Subcutaneous abdominal adipose tissue (tissue), 5 donors: ENCODE data around the gene CAND2.
"Not testable (repeated sequence)": the region's sequence is repeated elsewhere in the genome, so short reads cannot be mapped to it uniquely, and the experiment has no call there.

ENCODE experiments used
- H3K27ac ChIP-seq: one replicate; pipeline ENCODE4 v1.7.0; 2013; ENCODE audit warnings: low read depth, mild to moderate bottlenecking, inconsistent platforms, low read length, moderate library complexity
- H3K27me3 ChIP-seq, 5 donors: one replicate each; pipeline ENCODE4 v1.7.0; 2013; ENCODE audit warnings: low read length in 5 of 5, inconsistent platforms in 1 of 5; ENCODE audit not compliant: control insufficient read depth in 5 of 5, insufficient read depth in 4 of 5
- H3K36me3 ChIP-seq, 5 donors: one replicate each; pipeline ENCODE4 v1.7.0; 2013; ENCODE audit warnings: low read length in 5 of 5; ENCODE audit not compliant: control insufficient read depth in 5 of 5, insufficient read depth in 5 of 5
- H3K4me1 ChIP-seq, 5 donors: one replicate each; pipeline ENCODE4 v1.7.0; 2013; ENCODE audit warnings: low read length in 5 of 5, mild to moderate bottlenecking in 3 of 5, moderate library complexity in 1 of 5; ENCODE audit not compliant: control insufficient read depth in 5 of 5, insufficient read depth in 5 of 5
- H3K4me3 ChIP-seq, 5 donors: one replicate each; pipeline ENCODE4 v1.7.0; 2013; ENCODE audit warnings: low read length in 5 of 5, low read depth in 1 of 5
- H3K9ac ChIP-seq, 5 donors: one replicate each; pipeline ENCODE4 v1.7.0; 2013; ENCODE audit warnings: low read length in 5 of 5, mild to moderate bottlenecking in 4 of 5, moderate library complexity in 3 of 5
- H3K9me3 ChIP-seq, 5 donors: one replicate each; pipeline ENCODE4 v1.7.0; 2013; ENCODE audit warnings: low read length in 5 of 5; ENCODE audit not compliant: control insufficient read depth in 5 of 5
- donor health status: healthy.
- donor health status: healthy.
- donor health status: healthy.
- donor health status: healthy.
- donor health status: healthy.

CAND2 gene

DNA sequence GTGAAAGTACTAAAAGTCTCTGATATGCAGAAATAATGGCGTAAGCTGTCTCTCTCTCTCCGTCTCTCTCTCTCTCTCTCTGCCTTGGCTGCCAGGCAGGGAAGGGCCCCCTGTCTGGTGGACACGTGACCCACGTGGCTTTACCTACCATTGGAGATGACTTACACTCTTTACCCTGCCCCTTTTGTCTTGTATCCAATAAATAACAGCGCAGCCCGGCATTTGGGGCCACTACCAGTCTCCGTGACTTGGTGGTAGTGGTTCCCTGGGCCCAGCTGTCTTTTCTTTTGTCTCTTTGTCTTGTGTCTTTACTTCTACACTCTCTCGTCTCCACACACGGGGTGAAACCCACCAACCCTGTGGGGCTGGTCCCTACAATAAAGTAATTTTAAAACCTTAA, 25.2 kb upstream of the CAND2 start:
- H3K27ac ChIP-seq: no peak overlapping the region

DNA sequence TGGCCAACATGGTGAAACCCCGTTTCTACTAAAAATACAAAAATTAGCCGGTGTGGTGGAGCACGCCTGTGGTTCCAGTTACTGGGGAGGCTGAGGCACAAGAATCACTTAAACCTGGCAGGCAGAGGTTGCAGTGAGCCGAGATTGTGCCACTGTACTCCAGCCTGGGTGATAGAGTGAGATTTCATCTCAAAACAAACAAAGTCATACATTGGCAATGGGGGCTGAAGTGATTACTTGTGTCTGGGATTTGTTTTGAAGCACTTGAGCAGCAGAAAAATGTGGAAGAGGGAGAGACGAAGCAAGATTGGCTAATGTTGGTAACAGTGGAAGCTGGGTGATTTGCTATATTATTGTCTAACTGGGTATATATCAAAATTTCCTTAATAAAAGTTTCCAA, 24.0 kb upstream of the CAND2 start:
- Histone ChIP-seq H3K27me3 (peaks cover 0 to 6% (median 2%) of the 10 kb centered on the region in 5 donors), H3K27ac (no peak overlapping the region), H3K36me3 (no peaks in the 10 kb centered on the region), H3K4me3 (no peak overlapping the region), H3K9ac (no peak overlapping the region), H3K4me1 (peaks cover 0 to 2% (median 0%) of the 10 kb centered on the region in 5 donors), H3K9me3 (peaks cover 0 to 3% (median 0%) of the 10 kb centered on the region in 5 donors)

More for the DNA sequence above, 25.2 kb upstream of the CAND2 start:
- peaks cover 0 to 6% (median 2%) of the 10 kb centered on the region in 5 donors for H3K27me3 ChIP-seq
- no peak overlapping the region for H3K4me3 ChIP-seq
- no peak overlapping the region for H3K9ac ChIP-seq
- H3K36me3 ChIP-seq: no peaks in the 10 kb centered on the region
- H3K9me3 ChIP-seq: peaks cover 0 to 3% (median 0%) of the 10 kb centered on the region in 5 donors
- H3K4me1 ChIP-seq: peaks cover 0 to 2% (median 0%) of the 10 kb centered on the region in 5 donors

DNA sequence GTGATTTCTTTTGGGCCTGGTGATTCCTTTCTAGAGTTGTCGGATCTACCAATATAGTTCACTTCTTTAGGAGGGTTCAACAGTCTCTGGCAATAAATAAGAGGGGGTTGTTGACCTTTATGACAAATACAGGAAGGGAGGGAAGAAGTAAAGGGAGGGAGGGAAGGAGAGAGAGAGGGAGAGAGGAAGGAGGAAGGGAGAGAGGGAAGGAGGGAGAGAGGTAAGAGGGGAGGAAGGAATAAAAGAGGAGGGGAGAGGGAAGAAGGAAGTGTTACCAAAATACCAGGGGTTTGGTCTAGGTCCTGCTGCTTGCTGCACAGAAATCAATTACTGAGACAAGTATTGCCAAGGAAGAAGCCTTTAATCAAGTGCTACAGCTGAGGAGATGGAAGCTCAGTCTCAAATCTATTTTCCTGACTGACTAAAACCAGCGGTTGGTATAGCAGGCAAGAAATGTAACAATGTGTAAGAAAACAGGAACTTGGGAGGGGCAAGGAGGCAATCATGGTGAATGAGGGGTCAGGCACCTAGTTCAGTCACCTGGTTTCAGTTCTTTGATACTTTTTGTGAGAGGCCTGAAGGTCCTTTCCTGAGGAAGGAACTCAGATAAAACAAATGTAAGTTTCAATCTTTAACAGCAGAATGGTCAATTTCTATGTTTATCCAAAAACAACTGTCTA, 23.3 kb upstream of the CAND2 start:
- Histone ChIP-seq H3K27me3 (peaks cover 0 to 6% (median 3%) of the 10 kb centered on the region in 5 donors), H3K27ac (no peak overlapping the region), H3K4me3 (no peak overlapping the region), H3K4me1 (peaks cover 0 to 2% (median 0%) of the 10 kb centered on the region in 5 donors), H3K9ac (no peak overlapping the region), H3K36me3 (no peaks in the 10 kb centered on the region), H3K9me3 (peaks cover 0 to 3% (median 0%) of the 10 kb centered on the region in 5 donors)

- Histone ChIP-seq H3K27ac (no peak overlapping the region), H3K4me1 (peaks cover 0 to 2% (median 0%) of the 10 kb centered on the region in 5 donors), H3K36me3 (no peaks in the 10 kb centered on the region), H3K9ac (no peak overlapping the region), H3K27me3 (peaks cover 0 to 6% (median 3%) of the 10 kb centered on the region in 5 donors), H3K4me3 (no peak overlapping the region), H3K9me3 (peaks cover 0 to 3% (median 0%) of the 10 kb centered on the region in 5 donors)
These were observed 22.8 kb upstream of the CAND2 start for GRCh38 chr3:12773710-12774086.

DNA sequence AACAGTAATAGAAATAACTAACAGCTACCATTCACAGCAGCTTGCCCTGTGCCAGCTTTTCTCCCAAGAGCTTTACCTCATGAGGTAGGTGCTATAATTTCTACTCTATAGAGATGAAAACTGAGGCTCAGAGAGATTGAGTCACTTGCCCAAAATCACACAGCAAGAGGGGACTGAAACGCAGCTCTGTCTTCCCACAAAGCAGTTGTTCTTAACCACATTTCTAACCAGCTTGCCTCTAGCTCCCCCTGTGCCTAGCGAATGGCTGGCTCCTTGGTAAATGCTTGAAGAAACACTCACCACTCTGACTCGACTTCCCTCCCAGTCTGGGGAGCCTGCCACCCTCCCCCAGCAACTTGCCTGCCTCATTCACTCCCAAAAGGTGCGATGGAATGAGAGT, 21.9 kb upstream of the CAND2 start:
- no peak overlapping the region for H3K4me3 ChIP-seq
- H3K9ac ChIP-seq: no peak overlapping the region
- H3K27ac ChIP-seq: no peak overlapping the region
- peaks cover 0 to 2% (median 0%) of the 10 kb centered on the region in 5 donors for H3K4me1 ChIP-seq
- peaks cover 0 to 3% (median 0%) of the 10 kb centered on the region in 5 donors for H3K9me3 ChIP-seq
- no peaks in the 10 kb centered on the region for H3K36me3 ChIP-seq
- peaks cover 0 to 6% (median 3%) of the 10 kb centered on the region in 5 donors for H3K27me3 ChIP-seq

DNA sequence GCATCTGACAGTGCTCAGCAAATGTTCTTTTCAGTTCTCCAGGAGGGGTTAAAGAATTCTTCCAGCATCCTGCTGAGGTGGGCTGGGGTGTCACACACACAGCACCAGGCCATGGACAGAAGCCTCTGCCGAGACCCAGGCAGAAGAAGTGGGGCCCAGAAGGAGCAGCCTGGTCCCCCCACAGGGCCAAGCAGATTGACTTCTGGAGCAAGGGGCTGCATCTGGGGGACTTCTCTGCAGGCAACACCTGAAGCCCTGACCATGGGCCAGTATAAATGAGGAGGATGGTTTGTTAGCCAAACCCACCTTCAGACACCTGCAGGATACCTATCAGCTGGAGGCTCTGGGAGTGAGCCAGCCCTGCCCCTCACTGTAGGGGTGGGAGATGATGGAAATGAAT, 21.3 kb upstream of the CAND2 start:
- Histone ChIP-seq H3K9me3 (peaks cover 0 to 3% (median 0%) of the 10 kb centered on the region in 5 donors), H3K27ac (no peak overlapping the region), H3K4me1 (peaks cover 0 to 2% (median 0%) of the 10 kb centered on the region in 5 donors), H3K27me3 (peaks cover 0 to 6% (median 3%) of the 10 kb centered on the region in 5 donors), H3K9ac (no peak overlapping the region), H3K4me3 (no peak overlapping the region), H3K36me3 (no peaks in the 10 kb centered on the region)

DNA sequence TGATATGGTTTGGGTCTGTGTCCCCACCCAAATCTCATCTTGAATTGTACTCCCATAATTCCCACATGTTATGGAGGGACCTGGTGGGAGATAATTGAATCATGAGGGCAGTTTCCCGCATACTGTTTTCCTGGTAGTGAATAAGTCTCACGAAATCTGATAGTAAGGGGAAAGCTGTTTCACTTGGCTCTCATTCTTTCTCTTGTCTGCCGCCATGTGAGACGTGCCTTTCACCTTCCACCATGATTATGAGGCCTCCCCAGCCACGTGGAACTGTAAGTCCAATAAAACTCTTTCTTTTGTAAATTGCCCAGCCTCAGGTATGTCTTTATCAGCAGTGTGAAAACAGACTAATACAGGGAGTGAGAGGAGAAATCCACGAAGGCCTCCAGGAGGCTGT, 20.5 kb upstream of the CAND2 start:
- not testable (repeated sequence) for H3K4me1 ChIP-seq, H3K27ac ChIP-seq, H3K36me3 ChIP-seq, H3K9me3 ChIP-seq, H3K9ac ChIP-seq, H3K4me3 ChIP-seq, H3K27me3 ChIP-seq

- Histone ChIP-seq H3K4me3 (no peak overlapping the region), H3K9me3 (peaks cover 0 to 3% (median 0%) of the 10 kb centered on the region in 5 donors)
These were observed 19.3 kb upstream of the CAND2 start for GRCh38 chr3:12777171-12777570.

DNA sequence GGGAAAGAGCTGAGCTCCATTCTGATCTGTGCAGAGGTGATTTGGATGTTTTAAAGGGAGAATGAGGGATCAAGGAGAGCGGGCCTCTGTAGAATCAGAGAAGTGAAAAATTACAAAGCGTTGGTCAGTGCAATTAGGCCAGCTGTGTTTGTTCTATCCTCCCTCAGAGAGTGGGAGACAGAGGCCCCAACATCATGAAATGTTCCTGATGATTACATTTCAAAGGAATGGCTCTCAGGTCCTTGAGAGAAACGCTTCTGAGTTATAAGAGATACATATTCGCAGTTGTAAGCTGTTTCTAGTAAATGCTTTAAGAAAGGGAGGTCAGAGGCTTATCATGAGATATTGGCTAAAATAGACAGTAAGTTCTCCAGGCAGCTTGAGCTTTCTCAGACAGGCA, 15.7 kb upstream of the CAND2 start:
- H3K9ac ChIP-seq: no peak overlapping the region
- H3K4me3 ChIP-seq: no peak overlapping the region
- H3K27ac ChIP-seq: no peak overlapping the region
- H3K36me3 ChIP-seq: no peaks in the 10 kb centered on the region
- H3K4me1 ChIP-seq: peaks cover 0 to 2% (median 0%) of the 10 kb centered on the region in 5 donors
- H3K27me3 ChIP-seq: peaks cover 0 to 8% (median 0%) of the 10 kb centered on the region in 5 donors
- H3K9me3 ChIP-seq: no peaks in the 10 kb centered on the region

More at GRCh38 chr3:12777171-12777570, 19.3 kb upstream of the CAND2 start:
- Histone ChIP-seq H3K9ac (no peak overlapping the region), H3K4me1 (peaks cover 0 to 2% (median 0%) of the 10 kb centered on the region in 5 donors), H3K27ac (no peak overlapping the region), H3K36me3 (no peaks in the 10 kb centered on the region), H3K27me3 (peaks cover 0 to 6% (median 3%) of the 10 kb centered on the region in 5 donors)

- Histone ChIP-seq H3K27ac (no peak overlapping the region), H3K36me3 (no peaks in the 10 kb centered on the region), H3K9me3 (no peaks in the 10 kb centered on the region), H3K4me3 (no peak overlapping the region), H3K4me1 (no peaks in the 10 kb centered on the region), H3K9ac (no peak overlapping the region), H3K27me3 (peaks cover 0 to 8% (median 0%) of the 10 kb centered on the region in 5 donors)
These were observed 14.2 kb upstream of the CAND2 start for GRCh38 chr3:12782172-12782815.
